Thyroid gland (tissue), 4 donors: ENCODE results near the gene ADGRB3.

Source experiments
- POLR2A ChIP-seq, 2 donors: fragments of 450-650 bp; IDR thresholded peaks; one replicate each; pipeline ENCODE4 v1.6.1; 2017; ENCODE audit warnings: antibody characterized with exemption in 2 of 2, mild to moderate bottlenecking in 2 of 2, moderate library complexity in 1 of 2
- TF ChIP-seq, protein P1 (sequence below), 6 experiments: fragments of 200-600 bp in 3 of 6; fragments of 450-650 bp in 3 of 6; sonication (generic) in 3 of 6; IDR thresholded peaks; one replicate each; pipeline ENCODE4 v1.5.1; 2016 to 2019; ENCODE audit warnings: antibody characterized with exemption in 6 of 6, mild to moderate bottlenecking in 2 of 6, inconsistent platforms in 1 of 6, moderate library complexity in 1 of 6

DNA sequence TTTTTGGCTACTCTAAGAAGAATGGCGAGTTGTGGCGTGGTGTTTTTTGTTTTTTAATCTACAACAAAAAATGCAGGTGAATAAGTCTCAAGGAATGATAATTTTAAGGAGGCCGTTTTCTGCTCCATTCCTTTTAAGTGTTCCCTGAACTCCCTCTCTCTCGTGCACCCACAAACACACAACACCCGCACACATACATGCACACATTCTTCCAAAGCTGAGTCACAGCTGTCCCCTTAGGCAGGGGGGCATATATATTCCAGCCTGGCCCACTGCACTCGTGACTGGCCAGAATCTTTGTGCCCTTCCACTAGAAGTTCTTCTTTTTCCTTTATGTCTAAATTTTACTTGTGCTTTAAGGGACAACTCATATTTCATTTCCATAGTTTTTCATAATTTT, 756.0 kb downstream of the ADGRB3 start:
- TF ChIP-seq, protein P1, sequence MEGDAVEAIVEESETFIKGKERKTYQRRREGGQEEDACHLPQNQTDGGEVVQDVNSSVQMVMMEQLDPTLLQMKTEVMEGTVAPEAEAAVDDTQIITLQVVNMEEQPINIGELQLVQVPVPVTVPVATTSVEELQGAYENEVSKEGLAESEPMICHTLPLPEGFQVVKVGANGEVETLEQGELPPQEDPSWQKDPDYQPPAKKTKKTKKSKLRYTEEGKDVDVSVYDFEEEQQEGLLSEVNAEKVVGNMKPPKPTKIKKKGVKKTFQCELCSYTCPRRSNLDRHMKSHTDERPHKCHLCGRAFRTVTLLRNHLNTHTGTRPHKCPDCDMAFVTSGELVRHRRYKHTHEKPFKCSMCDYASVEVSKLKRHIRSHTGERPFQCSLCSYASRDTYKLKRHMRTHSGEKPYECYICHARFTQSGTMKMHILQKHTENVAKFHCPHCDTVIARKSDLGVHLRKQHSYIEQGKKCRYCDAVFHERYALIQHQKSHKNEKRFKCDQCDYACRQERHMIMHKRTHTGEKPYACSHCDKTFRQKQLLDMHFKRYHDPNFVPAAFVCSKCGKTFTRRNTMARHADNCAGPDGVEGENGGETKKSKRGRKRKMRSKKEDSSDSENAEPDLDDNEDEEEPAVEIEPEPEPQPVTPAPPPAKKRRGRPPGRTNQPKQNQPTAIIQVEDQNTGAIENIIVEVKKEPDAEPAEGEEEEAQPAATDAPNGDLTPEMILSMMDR (IDR thresholded peaks at IDR 0.05), result no peak
- TF ChIP-seq POLR2A (IDR thresholded peaks at IDR 0.05), result no peak
